T-helper 2 cell treated with Interferon-gamma antibody and Interleukin-4, amounts not matched to agents 5 μg/mL and 100 μg/mL, for 36 hours (primary cell): ENCODE results near the gene CCL22.
"Not testable (repeated sequence)": the region's sequence is repeated elsewhere in the genome, so short reads cannot be mapped to it uniquely, and the experiment has no call there.

Experiments
- DNase-seq: peaks from one replicate; pipeline ENCODE4 v3.0.0; 2021; ENCODE audit warnings: low spot score
- H3K27ac Mint-ChIP-seq: one replicate; pipeline ENCODE4 v1.8.0; 2021; ENCODE audit warnings: mild to moderate bottlenecking, mixed read lengths
- H3K27me3 Mint-ChIP-seq: one replicate; pipeline ENCODE4 v1.8.0; 2021; ENCODE audit warnings: low read depth, mixed read lengths
- H3K36me3 Mint-ChIP-seq: one replicate; pipeline ENCODE4 v1.8.0; 2021; ENCODE audit warnings: low read depth, mixed read lengths
- H3K4me1 Mint-ChIP-seq: one replicate; pipeline ENCODE4 v1.8.0; 2021; ENCODE audit warnings: low read depth, mixed read lengths
- H3K4me3 Mint-ChIP-seq: one replicate; pipeline ENCODE4 v1.8.0; 2022; ENCODE audit warnings: mild to moderate bottlenecking, moderate library complexity, mixed read lengths
- H3K9me3 Mint-ChIP-seq: one replicate; pipeline ENCODE4 v1.8.0; 2021; ENCODE audit warnings: mixed read lengths

The CCL22 gene

GRCh38 chr16:57388359-57389086 lies 29.9 kb downstream of the CCL22 start:
- H3K9me3 Mint-ChIP-seq = no peaks in the 10 kb centered on the region
- no peak for DNase-seq
- no peak overlapping the region for H3K4me3 Mint-ChIP-seq
- peaks cover 6% of the 10 kb centered on the region for H3K27me3 Mint-ChIP-seq
- H3K27ac Mint-ChIP-seq = no peak overlapping the region
- H3K4me1 Mint-ChIP-seq = peaks cover 2% of the 10 kb centered on the region
- H3K36me3 Mint-ChIP-seq = no peaks in the 10 kb centered on the region

GRCh38 chr16:57389087-57389468 lies 30.5 kb downstream of the CCL22 start:
- H3K36me3 Mint-ChIP-seq = no peaks in the 10 kb centered on the region
- no peak overlapping the region for H3K4me3 Mint-ChIP-seq
- no peak overlapping the region for H3K27ac Mint-ChIP-seq
- H3K9me3 Mint-ChIP-seq = no peaks in the 10 kb centered on the region
- DNase-seq = no peak
- peaks cover 6% of the 10 kb centered on the region for H3K27me3 Mint-ChIP-seq
- peaks cover 2% of the 10 kb centered on the region for H3K4me1 Mint-ChIP-seq

- H3K9me3 Mint-ChIP-seq = no peaks in the 10 kb centered on the region
- H3K27me3 Mint-ChIP-seq = peaks cover 6% of the 10 kb centered on the region
- H3K36me3 Mint-ChIP-seq = no peaks in the 10 kb centered on the region
- DNase-seq = no peak
- H3K4me1 Mint-ChIP-seq = peaks cover 2% of the 10 kb centered on the region
- H3K27ac Mint-ChIP-seq = no peak overlapping the region
- no peak overlapping the region for H3K4me3 Mint-ChIP-seq
Measured at GRCh38 chr16:57390636-57391295, 32.2 kb downstream of the CCL22 start.

- Mint-ChIP-seq H3K36me3 (no peaks in the 10 kb centered on the region), H3K27ac (no peak overlapping the region), H3K4me1 (peaks cover 2% of the 10 kb centered on the region), H3K4me3 (no peak overlapping the region), H3K27me3 (peaks cover 6% of the 10 kb centered on the region), H3K9me3 (no peaks in the 10 kb centered on the region)
- DNase-seq = no peak
Measured at GRCh38 chr16:57391300-57391699, 32.7 kb downstream of the CCL22 start.

- Mint-ChIP-seq H3K27ac (no peak overlapping the region), H3K9me3 (no peaks in the 10 kb centered on the region), H3K27me3 (peaks cover 6% of the 10 kb centered on the region), H3K4me1 (peaks cover 2% of the 10 kb centered on the region), H3K4me3 (no peak overlapping the region), H3K36me3 (no peaks in the 10 kb centered on the region)
- DNase-seq = no peak
Measured at GRCh38 chr16:57391708-57392107, 33.1 kb downstream of the CCL22 start.

GRCh38 chr16:57392694-57393093 lies 34.1 kb downstream of the CCL22 start:
- Mint-ChIP-seq H3K36me3 (no peaks in the 10 kb centered on the region), H3K4me1 (peaks cover 2% of the 10 kb centered on the region), H3K27ac (no peak overlapping the region), H3K4me3 (no peak overlapping the region), H3K27me3 (peaks cover 6% of the 10 kb centered on the region), H3K9me3 (no peaks in the 10 kb centered on the region)
- DNase-seq = no peak

- Mint-ChIP-seq H3K36me3 (no peaks in the 10 kb centered on the region), H3K4me3 (no peak overlapping the region)
Measured at GRCh38 chr16:57394444-57394843, 35.9 kb downstream of the CCL22 start.

GRCh38 chr16:57395026-57395425 lies 36.4 kb downstream of the CCL22 start:
- Mint-ChIP-seq H3K27me3 (peaks cover 3% of the 10 kb centered on the region), H3K27ac (no peak overlapping the region), H3K36me3 (no peaks in the 10 kb centered on the region), H3K4me1 (no peaks in the 10 kb centered on the region), H3K4me3 (no peak overlapping the region), H3K9me3 (no peaks in the 10 kb centered on the region)
- no peak for DNase-seq

More at GRCh38 chr16:57394444-57394843, 35.9 kb downstream of the CCL22 start:
- DNase-seq = no peak
- no peaks in the 10 kb centered on the region for H3K4me1 Mint-ChIP-seq
- no peaks in the 10 kb centered on the region for H3K9me3 Mint-ChIP-seq
- peaks cover 6% of the 10 kb centered on the region for H3K27me3 Mint-ChIP-seq
- no peak overlapping the region for H3K27ac Mint-ChIP-seq

GRCh38 chr16:57396786-57397185 lies 38.2 kb downstream of the CCL22 start:
- Mint-ChIP-seq H3K4me1 (no peaks in the 10 kb centered on the region), H3K27ac (no peak overlapping the region), H3K4me3 (no peak overlapping the region), H3K9me3 (no peaks in the 10 kb centered on the region), H3K27me3 (no peaks in the 10 kb centered on the region), H3K36me3 (no peaks in the 10 kb centered on the region)
- DNase-seq = no peak

- H3K27me3 Mint-ChIP-seq, H3K36me3 Mint-ChIP-seq, H3K27ac Mint-ChIP-seq, DNase-seq, H3K9me3 Mint-ChIP-seq, H3K4me3 Mint-ChIP-seq, H3K4me1 Mint-ChIP-seq: not testable (repeated sequence)
Measured at GRCh38 chr16:57397493-57397892, 38.9 kb downstream of the CCL22 start.

- Mint-ChIP-seq H3K9me3 (no peaks in the 10 kb centered on the region), H3K27me3 (no peaks in the 10 kb centered on the region), H3K4me3 (no peak overlapping the region), H3K4me1 (no peaks in the 10 kb centered on the region), H3K36me3 (no peaks in the 10 kb centered on the region), H3K27ac (no peak overlapping the region)
- no peak for DNase-seq
Measured at GRCh38 chr16:57401943-57402640, 43.5 kb downstream of the CCL22 start.

- no peaks in the 10 kb centered on the region for H3K4me1 Mint-ChIP-seq
- DNase-seq = no peak
- H3K4me3 Mint-ChIP-seq = no peak within 1 kb of the TSS
- no peak within 1 kb of the TSS for H3K27ac Mint-ChIP-seq
- H3K27me3 Mint-ChIP-seq = no peaks in the 10 kb centered on the region
- no peaks in the 10 kb centered on the region for H3K9me3 Mint-ChIP-seq
- H3K36me3 Mint-ChIP-seq = no peaks in the 10 kb centered on the region
Measured at GRCh38 chr16:57403965-57404817, 45.6 kb downstream of the CCL22 start, which contains the start of gene CCL17. CCL17 (plus strand) TSS chr16:57404767; CDS start chr16:57413933, 9,166 bp downstream.

- Mint-ChIP-seq H3K27ac (no peak overlapping the region), H3K4me1 (no peaks in the 10 kb centered on the region), H3K9me3 (no peaks in the 10 kb centered on the region), H3K27me3 (no peaks in the 10 kb centered on the region), H3K36me3 (no peaks in the 10 kb centered on the region), H3K4me3 (no peak overlapping the region)
- no peak for DNase-seq
Measured at GRCh38 chr16:57405097-57405496, 46.5 kb downstream of the CCL22 start.
